CD4-positive, alpha-beta T cell treated with Interleukin-21 for 1 hour (primary cell): ENCODE results near the gene FADS3.

Experiments
- DNase-seq: peaks from one replicate; pipeline ENCODE4 v3.0.0-alpha.2; 2020

Gene FADS3

GRCh38 chr11:61912991-61913698 is 21.8 kb upstream of the FADS3 start:
- no peak for DNase-seq

DNA sequence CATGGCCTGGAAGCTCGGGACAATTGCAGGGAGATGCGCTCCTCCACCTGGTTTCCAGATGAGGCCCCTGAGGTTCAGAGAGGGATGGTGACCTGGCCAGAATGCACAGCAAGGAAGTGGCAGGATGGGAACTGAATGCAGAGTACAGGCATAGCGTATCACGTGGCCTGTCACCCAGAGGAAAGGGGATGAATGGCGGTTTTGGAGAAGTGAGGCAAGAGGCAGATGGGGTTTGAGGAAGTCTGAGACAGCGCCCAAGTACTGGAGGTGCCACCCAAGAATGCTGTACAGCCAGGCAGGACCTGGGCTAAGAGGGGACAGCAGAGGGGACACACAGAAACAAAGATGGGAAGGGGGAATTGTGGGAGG is 21.2 kb upstream of the FADS3 start:
- peak; percentile 23 for DNase-seq

- no peak for DNase-seq
These were observed 20.6 kb upstream of the FADS3 start for GRCh38 chr11:61911701-61912529.

- DNase-seq: no peak
These were observed 19.9 kb upstream of the FADS3 start for GRCh38 chr11:61911128-61911700.

DNA sequence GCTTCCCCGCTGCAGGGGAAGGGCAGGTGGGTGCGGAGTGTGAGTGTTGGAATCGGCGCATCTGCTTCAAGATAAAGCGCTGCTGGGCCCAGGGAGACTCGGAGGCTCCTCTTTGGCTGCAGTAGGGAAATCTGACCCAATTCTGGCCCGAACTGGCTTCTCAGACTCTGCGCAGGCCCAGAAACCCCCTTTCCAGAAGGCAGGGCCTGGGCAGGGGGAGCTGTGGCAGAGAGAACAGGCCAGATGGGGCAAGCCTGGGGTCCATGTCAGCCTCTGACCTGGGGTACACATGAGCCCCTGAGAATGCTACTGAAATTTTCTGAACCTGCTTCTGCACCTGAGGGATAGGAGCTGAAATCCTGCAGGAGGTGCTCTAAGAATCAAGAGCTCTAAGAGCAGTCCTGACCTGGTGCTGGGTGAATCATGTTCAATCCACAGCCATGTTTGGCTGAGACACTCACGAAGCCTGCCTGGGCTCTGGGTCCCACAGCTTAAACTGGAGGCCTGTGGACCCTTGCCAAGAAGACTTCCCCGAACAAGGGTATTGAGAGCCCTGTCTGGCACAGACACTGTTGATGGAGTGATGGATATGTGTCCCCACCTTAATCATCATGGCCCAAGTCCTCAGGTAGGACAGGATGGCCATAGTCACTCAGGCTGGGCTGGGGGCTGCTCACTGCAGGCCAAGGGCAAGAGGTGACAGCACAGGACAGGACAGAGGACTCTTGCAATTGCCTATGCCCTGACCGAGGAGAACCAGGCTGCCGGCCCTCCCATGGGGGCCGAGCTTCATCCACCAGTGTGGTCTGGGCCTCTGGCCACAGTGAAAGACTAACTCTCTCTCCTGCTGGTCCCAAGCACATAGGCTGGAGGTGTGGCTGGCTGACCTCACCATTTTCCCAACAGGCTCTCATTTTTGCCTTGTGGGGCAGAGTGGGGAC is 19.1 kb upstream of the FADS3 start:
- DNase-seq: no peak

- DNase-seq: no peak
These were observed 17.5 kb upstream of the FADS3 start for GRCh38 chr11:61908730-61909316.

DNA sequence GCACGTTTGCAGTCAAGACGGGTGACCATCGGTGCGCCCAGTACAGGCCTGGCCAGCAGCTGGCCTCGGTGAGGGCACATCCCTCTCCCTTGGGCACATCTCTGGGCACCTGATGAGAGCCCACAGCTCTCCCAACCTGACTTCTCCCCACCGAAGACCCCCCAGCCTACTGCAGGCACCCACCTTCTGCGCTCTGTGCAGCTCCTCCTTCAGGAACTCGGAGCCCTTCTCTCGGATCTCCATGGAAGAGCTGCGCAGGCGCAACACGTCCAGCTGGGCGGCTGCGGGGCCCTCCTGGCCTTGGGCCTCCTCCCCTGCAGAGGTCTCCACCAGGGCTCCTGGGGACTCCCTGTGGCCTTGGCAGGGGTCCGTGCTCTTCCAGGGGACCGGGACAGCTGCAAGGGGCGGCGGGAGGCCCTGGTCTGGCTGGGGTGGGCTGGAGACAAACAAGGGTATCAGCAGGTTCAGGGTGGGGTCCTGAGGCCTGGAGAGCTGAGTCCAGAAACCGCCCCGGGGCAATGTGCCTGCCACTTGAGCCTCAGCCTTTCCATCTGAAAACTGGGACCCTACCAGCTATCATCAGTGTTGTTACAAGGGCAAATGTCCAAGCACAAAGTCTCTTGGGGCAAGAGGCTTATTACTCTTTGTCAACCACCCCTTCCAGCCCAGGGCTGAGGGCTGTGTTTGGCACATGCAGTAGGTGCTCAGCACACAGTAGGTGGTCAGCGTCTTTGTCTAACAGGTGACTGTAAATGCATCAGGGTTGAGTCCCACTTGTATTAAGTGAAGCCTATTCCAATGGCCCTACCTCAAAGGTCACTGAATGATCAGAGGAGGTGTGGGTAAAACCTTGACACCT is 16.8 kb upstream of the FADS3 start:
- no peak for DNase-seq

GRCh38 chr11:61907282-61907681 is 15.9 kb upstream of the FADS3 start:
- no peak for DNase-seq

- no peak for DNase-seq
These were observed 15.2 kb upstream of the FADS3 start for GRCh38 chr11:61906522-61906909.

GRCh38 chr11:61905801-61906521 is 14.6 kb upstream of the FADS3 start:
- DNase-seq: no peak

DNA sequence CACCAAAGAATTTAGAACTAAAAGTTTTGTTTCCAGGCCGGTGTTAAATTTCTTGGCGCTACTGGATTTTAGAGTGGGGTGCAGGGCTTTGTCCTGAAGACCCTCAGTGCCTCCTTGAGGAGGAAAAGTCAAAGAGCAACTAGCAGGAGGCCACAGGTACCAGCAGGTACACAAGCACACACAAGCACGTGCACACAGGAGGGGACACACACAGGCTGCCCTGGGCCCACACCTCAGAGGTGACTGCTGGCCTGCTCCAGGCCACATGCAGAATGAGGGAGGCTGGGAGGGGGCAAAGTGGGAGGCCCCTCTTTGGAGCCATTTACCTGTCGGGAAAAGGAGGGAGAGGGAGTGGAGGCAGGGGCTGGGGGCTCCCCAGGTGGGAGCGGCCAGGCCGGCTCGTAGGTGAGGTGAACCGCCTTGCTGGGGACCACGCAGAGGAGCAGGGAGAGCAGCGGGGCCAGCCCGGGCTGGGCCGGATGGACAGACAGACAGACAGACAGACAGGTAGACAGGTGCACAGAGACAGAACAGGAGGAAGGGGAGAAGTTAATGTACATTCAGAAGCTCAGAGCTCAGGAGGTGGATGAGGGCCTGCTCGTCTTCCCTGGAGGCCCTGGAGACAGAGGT is 13.8 kb upstream of the FADS3 start:
- no peak for DNase-seq

DNA sequence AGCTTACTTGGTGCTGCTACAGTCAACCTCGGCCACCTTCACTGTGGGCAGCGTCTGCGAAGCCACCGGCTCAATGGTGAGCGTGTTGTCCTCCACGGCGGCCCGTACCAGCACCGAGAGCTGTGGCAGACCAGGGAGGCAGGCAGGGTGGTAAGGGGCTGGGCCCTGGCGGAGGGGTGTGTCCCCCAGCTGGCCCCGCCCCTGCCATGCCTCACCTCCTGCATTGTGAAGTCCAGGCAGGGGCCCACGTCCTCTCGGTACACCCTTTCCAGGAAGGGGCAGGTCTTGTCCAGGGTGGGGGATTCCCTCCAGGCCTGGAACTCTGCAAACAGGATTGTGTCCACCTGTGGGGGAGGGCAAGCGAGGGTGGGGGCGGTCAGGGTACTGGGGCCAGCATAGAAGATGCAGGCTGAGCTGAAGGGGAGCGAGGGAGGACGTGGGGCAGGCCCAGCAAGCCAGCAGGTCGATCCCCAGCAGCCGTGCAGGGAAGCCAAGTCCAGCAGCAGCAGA is 13.2 kb upstream of the FADS3 start:
- DNase-seq: no peak

- no peak for DNase-seq
These were observed 12.5 kb upstream of the FADS3 start for GRCh38 chr11:61903845-61904244.

DNA sequence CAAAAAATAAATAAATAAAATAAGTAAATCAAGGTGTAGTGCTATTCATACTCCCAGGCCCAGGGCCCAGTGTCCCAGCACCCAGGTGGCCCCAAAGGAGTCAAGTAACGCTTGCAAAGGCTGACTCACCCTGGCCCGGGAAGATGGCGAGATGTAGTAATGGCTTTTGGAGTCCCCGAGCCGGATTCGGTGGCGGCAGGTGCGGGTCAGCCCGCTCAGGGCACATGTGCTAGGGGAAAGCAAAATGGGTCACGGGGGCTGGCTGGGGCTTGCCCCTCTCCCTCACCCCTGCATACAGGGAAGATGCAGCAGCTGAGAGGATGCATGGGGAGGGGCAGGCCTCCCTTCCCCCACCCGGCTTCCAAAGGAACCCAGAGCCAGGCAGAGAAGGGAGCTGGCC is 11.0 kb upstream of the FADS3 start:
- no peak for DNase-seq

DNA sequence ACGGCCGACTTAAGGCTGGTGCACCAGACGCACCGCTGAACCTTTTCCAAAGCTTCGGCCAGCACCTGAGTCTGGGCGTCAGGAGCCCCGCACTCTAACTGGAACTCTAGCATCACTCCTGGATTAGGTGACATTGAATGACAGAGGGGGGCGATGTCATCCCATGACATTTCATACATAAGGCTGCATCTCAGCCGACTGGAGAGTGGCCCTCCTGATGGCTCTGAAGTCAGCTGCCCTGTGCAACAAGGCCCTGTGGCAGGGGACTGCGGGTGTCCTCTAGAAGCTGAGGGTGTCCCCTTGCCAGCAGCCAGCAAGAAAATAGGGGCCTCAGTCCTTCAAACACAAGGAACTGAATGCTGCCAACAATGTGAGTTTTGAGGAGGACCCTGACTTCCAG is 10.1 kb upstream of the FADS3 start:
- no peak for DNase-seq

GRCh38 chr11:61900251-61900650 is 8.9 kb upstream of the FADS3 start:
- no peak for DNase-seq

- DNase-seq: peak; percentile 92
These were observed 7.9 kb upstream of the FADS3 start for GRCh38 chr11:61899146-61899841.

DNA sequence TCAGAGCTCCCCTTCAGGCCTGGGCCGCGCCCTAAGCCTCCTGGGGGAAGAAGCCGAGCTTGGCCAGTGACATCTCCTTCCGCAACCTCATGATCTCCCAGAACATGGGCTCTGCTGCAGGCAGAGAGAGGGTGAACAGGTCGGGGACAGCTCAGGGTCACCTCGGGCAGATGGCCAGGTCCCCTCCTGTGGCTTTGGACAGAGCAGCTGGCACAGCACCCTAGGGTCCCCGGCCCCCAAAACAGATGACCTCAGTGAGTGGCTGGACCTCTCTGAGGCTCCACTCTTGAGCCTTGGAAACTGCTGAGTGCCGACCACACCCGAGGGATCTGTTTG is 6.9 kb upstream of the FADS3 start:
- DNase-seq: no peak

GRCh38 chr11:61897387-61898246 is 6.3 kb upstream of the FADS3 start:
- peak; percentile 76 for DNase-seq
